WI38 (cell line): Measurements from ENCODE around the gene TMEM259.

ENCODE experiments used
- H3K4me3 ChIP-seq: 2 replicates; pipeline ENCODE4 v1.5.1; 2011; ENCODE audit warnings: low read depth, mild to moderate bottlenecking, control low read depth, low read length
- CTCF ChIP-seq: IDR thresholded peaks from 2 replicates; pipeline ENCODE4 v1.5.1; 2012; ENCODE audit warnings: low read depth, mild to moderate bottlenecking, control low read depth, low read length

The TMEM259 gene

GRCh38 chr19:1015782-1016646 is 4.9 kb downstream of the TMEM259 start:
- H3K4me3 ChIP-seq, result no peak overlapping the region
- TF ChIP-seq CTCF, result no peak

- H3K4me3 ChIP-seq, result no peak overlapping the region
- no peak for TF ChIP-seq CTCF
Observed at GRCh38 chr19:1015061-1015781, 5.7 kb downstream of the TMEM259 start.

GRCh38 chr19:1014161-1015060 is 6.5 kb downstream of the TMEM259 start:
- TF ChIP-seq CTCF, result no peak
- H3K4me3 ChIP-seq, result no peak overlapping the region

- no peak for TF ChIP-seq CTCF
- no peak overlapping the region for H3K4me3 ChIP-seq
Observed at GRCh38 chr19:1013218-1013617, 7.7 kb downstream of the TMEM259 start.

- H3K4me3 ChIP-seq, result no peak overlapping the region
- TF ChIP-seq CTCF, result no peak
Observed at GRCh38 chr19:1012334-1012733, 8.6 kb downstream of the TMEM259 start.

GRCh38 chr19:1011831-1012333 is 9.0 kb downstream of the TMEM259 start:
- TF ChIP-seq CTCF, result no peak
- no peak overlapping the region for H3K4me3 ChIP-seq
